Suprapubic skin (tissue), 3 donors: ENCODE results near the gene RAB11A.

Experiments
- EP300 ChIP-seq: sonication (generic); formaldehyde crosslinking; IDR thresholded peaks from one replicate; pipeline ENCODE4 v1.6.1; 2017; ENCODE audit warnings: antibody characterized with exemption
- POLR2A ChIP-seq, 2 donors: fragments of 450-650 bp; IDR thresholded peaks; one replicate each; pipeline ENCODE4 v1.6.1; 2017; ENCODE audit warnings: antibody characterized with exemption in 2 of 2, mild to moderate bottlenecking in 2 of 2, moderate library complexity in 2 of 2
- TF ChIP-seq, protein P1 (sequence below), 2 donors: fragments of 200-600 bp in 1 of 2; fragments of 450-650 bp in 1 of 2; sonication (generic) in 1 of 2; IDR thresholded peaks; one replicate each; pipeline ENCODE4 v1.5.1; 2016 to 2019; ENCODE audit warnings: antibody characterized with exemption in 2 of 2, mild to moderate bottlenecking in 1 of 2, moderate library complexity in 1 of 2

- TF ChIP-seq POLR2A (IDR thresholded peaks at IDR 0.05) (no peak), EP300 (no peak)
- TF ChIP-seq, protein P1, sequence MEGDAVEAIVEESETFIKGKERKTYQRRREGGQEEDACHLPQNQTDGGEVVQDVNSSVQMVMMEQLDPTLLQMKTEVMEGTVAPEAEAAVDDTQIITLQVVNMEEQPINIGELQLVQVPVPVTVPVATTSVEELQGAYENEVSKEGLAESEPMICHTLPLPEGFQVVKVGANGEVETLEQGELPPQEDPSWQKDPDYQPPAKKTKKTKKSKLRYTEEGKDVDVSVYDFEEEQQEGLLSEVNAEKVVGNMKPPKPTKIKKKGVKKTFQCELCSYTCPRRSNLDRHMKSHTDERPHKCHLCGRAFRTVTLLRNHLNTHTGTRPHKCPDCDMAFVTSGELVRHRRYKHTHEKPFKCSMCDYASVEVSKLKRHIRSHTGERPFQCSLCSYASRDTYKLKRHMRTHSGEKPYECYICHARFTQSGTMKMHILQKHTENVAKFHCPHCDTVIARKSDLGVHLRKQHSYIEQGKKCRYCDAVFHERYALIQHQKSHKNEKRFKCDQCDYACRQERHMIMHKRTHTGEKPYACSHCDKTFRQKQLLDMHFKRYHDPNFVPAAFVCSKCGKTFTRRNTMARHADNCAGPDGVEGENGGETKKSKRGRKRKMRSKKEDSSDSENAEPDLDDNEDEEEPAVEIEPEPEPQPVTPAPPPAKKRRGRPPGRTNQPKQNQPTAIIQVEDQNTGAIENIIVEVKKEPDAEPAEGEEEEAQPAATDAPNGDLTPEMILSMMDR (IDR thresholded peaks at IDR 0.05) = no peak
Measured at GRCh38 chr15:65877749-65878148, 8.5 kb downstream of the RAB11A start.
